HG03095 (cell line): ENCODE measurements around the gene MTIF3.

ENCODE experiments used
- ATAC-seq: cut with Tn5 transposase; IDR thresholded peaks from one replicate; pipeline ENCODE4 v1.9.1; 2021; ENCODE audit warnings: moderate library complexity; ENCODE audit not compliant: unreplicated experiment

Gene MTIF3, protein sequence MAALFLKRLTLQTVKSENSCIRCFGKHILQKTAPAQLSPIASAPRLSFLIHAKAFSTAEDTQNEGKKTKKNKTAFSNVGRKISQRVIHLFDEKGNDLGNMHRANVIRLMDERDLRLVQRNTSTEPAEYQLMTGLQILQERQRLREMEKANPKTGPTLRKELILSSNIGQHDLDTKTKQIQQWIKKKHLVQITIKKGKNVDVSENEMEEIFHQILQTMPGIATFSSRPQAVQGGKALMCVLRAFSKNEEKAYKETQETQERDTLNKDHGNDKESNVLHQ

DNA sequence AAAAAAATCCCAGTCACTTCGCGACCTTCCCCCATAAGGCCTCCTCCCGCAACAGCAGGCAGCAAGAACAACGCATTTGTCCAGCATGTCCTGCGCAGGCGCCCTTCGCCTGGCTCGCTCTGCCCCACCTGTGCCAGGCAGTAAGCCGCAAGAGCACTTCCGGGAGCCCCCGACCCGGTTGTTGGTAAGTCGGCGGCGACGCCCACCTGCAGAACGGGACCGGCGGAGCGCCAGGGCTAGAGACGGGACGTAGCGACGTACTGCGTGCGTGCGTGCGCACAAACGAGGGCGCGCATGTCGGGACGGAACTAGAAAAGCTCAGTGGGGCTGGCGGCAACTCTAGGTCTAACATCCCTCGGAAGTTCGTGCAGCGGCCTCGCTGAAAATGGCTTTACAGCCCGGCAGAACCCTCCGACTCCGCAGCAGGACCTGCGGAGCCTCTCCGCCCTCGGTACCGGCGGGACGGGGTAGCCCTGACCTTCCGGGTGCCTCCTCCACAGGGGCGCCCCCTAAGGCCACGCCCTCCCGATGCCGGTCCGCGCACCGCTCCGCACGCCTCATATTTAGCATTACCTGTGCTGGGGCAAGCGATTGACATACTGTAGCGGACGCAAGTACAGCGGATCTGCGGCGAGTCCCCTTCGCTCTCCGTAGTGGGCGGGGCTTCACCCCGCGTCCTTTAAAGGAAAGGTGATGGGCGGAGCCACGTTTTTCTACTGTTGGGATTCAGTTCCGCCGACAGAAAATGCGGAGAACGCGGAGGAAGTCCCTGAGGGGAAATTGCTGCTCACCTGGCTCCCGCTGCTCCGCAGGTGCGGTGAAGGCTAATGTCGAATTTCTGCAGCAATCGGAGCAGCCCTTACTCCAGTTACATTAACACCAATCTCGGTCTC lies at the start of gene MTIF3:
TSS of gene MTIF3 (minus strand) at position 629 of the 893 bp plus-strand sequence. CDS start 10,116 bp downstream, outside the sequence.
- ATAC-seq: peak; percentile 80

DNA sequence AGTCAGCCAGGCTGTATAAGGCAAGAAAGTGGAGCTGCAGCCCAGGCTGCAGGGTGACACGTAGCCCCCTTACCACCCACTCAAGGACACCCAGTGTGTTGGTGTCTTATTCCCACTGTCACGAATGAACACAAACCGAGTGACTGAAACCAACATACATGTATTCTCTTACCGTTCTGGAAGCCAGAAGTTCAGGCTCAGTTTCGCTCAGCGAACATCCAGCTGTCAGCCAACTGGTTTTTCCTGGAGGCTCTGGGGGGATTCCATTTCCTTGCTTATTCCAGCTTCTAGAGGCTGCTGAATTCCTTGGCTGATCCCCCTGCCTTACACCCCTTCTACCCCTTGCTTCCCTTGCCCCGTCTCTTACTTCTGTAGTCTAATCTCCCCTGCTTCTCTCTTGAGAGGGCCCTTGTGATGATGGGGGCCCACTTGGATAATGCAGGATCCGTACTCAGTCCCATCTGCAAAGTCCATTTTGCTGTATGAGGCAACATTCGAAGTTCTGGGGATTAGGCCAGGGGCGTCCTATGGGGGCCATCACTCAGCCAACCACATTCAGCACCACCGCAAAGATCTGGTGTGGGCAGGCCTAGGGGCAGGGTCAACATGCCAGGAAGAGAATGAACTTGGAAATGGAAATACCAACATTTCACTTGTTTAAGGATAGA lies 47.3 kb upstream of the MTIF3 start:
- no peak for ATAC-seq

GRCh38 chr13:27496536-27497273 lies 46.3 kb upstream of the MTIF3 start:
- no peak for ATAC-seq

GRCh38 chr13:27496006-27496405 lies 45.6 kb upstream of the MTIF3 start:
- ATAC-seq: no peak

DNA sequence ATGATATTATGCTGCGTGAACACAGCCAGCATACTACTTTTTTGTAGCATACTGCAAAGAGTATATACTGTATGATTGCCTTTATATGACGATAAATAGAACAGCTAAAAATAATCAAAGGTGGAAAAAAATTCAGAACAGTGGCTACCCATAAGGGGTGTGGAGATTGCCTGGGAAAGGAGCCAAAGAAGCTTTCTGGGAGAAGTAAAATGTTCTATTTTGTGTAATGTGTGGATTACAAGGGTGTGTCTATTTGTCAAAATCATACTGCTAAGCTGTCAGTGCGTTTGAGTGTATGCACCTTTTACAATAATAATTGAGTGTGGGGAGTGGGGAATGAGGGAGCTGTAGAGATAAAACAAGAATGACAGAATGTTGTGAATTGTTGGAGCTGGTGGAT lies 45.2 kb upstream of the MTIF3 start:
- no peak for ATAC-seq

DNA sequence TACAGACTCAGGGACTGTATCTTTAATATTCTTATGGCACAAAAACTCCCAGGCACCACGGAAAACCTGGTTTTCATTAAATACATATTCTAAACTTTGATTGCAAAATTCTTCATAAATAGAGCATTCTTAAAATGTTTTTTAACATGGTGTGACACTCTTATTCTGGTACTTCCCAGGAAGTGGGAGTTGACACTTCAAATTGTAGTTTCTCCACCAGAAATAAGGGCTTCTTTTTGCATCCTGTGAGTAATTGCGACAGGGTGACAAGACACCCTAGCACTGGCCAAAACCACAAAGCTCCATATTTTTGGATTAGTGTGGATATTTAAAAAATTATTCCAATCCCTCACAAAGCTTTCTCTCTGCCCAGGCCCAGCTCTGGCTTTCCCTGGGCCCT lies 43.6 kb upstream of the MTIF3 start:
- ATAC-seq: no peak

DNA sequence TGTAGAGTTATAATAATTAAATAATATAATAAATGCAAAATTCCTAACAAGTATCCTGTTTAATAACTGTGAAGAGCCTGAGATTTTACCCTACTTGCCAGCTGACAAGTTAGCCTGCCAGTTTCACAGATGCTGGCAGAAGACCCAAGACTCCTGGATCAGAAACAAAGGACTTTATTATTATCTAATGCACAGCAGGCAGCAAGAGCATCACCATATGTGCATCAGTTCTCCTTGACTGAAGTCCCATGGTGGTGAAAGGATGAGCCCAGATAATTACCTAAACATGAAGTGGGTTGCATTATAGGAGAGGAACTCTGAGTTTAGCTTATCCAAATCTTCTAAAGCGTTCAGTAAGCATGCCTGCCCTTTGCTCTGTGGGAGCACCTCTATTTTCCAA lies 39.1 kb upstream of the MTIF3 start:
- ATAC-seq: no peak

- no peak for ATAC-seq
Observed at GRCh38 chr13:27487776-27488175, 37.4 kb upstream of the MTIF3 start.

DNA sequence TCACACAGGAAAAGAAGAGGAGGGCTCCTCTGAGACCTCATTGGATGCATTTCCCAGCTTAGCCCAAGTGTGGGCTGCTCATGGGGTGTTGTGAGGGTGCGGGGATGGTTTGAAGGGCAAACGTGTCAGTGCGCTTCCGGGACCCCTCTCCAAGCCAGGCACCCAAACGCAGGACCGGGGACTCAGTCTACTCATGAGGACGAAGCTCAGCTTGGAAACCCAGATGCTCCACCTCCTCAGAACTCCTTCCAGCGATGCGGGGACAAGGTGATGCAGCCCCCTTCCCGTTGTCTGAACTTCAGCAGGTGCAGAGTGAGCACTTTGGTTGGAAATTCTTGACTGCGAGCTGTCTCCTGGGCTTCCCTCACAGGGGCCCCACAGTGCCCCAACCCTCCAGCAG lies 33.1 kb upstream of the MTIF3 start:
- ATAC-seq: no peak

- ATAC-seq: peak; percentile 88
Observed at GRCh38 chr13:27482983-27483382, 32.6 kb upstream of the MTIF3 start.

- ATAC-seq: no peak
Observed at GRCh38 chr13:27481766-27482165, 31.4 kb upstream of the MTIF3 start.

DNA sequence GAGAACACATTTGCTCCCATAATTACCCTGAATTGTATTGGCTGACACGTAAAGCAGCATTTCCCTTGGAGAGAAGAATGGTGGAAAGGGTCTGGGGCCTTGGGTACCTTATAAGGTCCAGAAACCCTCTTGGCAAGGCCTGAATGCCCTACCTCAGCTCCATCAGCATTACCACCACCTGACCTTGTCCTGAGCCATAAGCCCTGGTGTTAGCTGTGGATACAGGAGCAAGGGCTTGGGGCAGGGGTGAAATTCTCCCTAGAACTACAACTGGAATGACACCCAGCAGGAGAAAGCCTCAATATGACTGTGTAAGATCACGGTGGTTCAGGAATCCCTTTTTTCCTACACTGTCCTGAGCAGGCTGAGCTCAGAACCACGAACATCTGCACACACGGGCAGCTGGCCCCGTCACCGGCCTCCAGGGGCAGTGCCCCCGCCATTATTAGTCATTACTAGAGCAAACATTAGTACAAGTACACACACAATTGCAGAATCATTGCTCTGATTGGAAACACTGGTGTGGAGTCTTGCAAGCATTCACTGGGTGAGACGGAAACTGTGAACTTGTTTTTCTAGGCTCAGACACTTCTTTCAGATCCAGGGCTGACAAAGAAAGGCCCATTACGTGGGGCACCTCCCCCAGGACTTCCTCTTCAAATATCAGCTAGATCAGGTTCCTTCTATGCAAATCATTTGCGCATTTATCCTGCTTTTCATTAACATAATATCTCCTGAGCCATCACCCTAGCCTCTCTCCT lies 26.8 kb upstream of the MTIF3 start:
- ATAC-seq: peak; percentile 47

- ATAC-seq: no peak
Observed at GRCh38 chr13:27474751-27475268, 24.4 kb upstream of the MTIF3 start.

DNA sequence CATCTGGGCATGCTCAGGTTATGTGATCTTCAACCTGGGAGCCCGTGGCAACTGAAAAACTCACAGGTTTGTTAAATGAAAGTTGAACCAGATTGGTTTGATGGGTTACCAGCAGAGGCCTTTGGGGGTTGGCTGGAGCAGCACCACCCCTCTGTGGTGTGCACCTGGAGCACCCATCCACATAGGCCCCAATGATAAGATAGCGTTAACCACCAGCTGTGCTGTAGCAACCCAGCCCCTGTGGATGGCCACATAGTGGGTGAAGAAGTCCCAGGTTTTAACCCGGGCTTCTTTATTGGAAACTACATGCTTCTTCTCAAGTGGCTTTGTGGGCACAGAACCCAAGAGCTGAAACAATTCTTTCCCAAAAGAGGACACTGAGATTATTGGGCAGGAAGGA lies 22.6 kb upstream of the MTIF3 start:
- ATAC-seq: no peak

DNA sequence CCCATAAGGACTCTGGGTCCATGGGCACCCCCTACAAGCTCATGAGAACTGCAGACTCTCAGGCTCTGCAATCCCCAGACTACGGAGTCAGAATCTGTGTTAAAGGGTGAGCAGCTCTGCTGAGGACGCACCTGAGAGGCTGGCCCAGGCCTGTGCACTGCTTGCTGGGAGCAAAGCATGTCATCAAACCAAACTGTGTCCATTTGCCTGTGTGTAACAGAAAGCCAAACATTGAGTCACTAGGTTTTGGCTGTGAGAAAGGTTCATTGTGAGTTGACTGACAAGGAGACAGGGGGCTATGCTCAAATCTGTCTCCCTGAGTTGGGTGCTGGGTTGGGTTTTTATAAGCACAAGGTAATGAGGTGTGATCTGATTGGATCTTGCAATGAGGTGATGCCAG lies 22.1 kb upstream of the MTIF3 start:
- no peak for ATAC-seq

DNA sequence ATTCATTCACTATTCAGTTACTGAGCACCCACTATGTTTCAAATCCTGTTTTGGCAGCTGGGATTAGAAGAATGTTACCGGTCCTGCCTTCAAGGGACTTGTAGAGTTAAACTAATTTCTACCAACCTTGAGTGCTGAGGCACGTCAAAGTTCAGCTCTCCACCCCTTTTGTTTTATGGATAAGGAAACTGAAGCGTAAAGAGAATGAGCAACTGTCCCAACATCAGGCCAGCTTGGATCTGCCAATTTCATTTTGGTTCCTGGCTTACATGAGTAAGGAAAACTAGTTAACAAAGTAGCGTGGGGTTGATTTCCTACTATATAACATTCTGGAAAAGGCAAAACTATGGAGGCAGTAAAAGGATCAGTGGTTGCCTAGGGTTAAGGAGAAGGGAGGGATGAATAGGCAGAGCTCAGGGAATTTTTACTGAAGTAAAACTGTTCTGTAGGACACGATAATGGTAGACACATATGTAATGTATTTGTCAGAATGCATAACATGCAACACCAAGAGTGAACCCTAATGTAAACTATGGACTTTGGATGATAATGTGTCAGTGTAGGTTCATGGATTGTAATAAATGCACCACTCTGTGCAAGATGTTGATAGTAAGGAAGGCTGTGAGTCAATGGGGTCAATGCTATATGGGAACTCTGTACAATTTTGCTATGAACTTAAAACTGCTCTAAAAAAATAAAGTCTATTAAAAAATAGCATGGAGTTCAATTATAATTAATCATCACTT lies 19.9 kb upstream of the MTIF3 start:
- no peak for ATAC-seq

DNA sequence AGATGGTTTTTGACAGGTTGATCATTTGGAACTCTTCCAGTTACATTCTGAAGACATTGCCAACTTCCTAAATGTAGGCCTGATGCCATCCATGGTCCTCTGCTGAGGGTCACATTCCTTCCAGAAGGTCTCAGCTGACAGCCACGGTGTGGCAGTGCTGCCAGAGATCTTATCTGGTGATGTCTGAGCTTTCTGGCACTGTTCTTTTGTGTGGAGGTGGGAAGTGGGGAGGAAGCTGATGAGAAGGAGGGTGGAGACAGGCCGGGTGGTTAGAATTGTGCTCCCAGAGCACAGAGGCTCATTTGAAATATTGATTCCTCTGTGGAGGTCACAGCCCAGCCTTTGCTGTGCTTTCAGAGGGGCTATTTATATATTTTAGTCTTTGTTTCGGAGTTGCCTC lies 16.1 kb upstream of the MTIF3 start:
- ATAC-seq: no peak

GRCh38 chr13:27465611-27466010 lies 15.2 kb upstream of the MTIF3 start:
- ATAC-seq: no peak

DNA sequence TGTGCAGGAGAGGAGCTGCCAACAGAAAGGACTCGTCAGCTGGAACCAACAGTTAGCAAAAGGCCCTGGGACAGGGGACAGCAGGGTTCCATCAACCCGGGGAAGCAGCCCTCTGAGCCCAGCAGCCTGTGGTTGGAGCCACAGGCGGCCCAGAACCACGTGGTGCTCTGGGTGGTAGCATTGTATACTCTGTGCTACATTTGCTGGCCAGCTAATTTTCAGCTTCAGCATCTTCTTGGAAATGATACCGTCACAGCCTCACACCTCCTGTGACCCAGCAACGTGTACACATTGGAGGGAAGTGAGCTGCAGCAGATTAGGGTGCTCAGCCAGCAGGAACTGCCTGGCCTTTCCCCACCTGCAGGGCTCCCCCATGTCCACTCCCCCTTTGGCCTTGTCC lies 13.1 kb upstream of the MTIF3 start:
- ATAC-seq: no peak
